HCT116 (cell line): Measurements from ENCODE around the gene EPS15. TPM values are rescaled to one million over a fixed set of nuclear protein-coding genes. Genes with fewer than 3 reads are reported as not detected.

Experiments used
- ATAC-seq: fragments of 200-7000 bp; cut with Tn5 transposase; 2 replicates; pipeline ENCODE4 v1.9.1; 2020; ENCODE audit warnings: mild to moderate bottlenecking, moderate library complexity
- BruUV-seq: library from RNA; stranded (reverse); fragments of 400-500 nt; replicated peaks from 2 replicates; lab custom pipeline; 2021; lab: Mats Ljungman, UMichigan
- CTCF ChIA-PET: fragments of 300-600 bp; sonication (Branson Sonifier 250); formaldehyde crosslinking; loops from one replicate; lab custom pipeline; 2021; ENCODE audit warnings: antibody characterized with exemption; lab: Charles Lee
- POLR2A ChIA-PET: fragments of 300-600, 350-600 bp; sonication (Branson Sonifier 250); formaldehyde crosslinking; loops from one replicate; lab custom pipeline; 2021; ENCODE audit warnings: antibody characterized with exemption; lab: Charles Lee
- RAD21 ChIA-PET, 2 experiments: fragments of 300-600 bp; sonication (Branson Sonifier 250); formaldehyde crosslinking; loops; one replicate each; lab custom pipeline; 2023; ENCODE audit warnings: low total read pairs in 2 of 2; ENCODE audit not compliant: uncharacterized antibody in 2 of 2, unreplicated experiment in 2 of 2, low non-redundant PET in 1 of 2; lab: Charles Lee
- DNase-seq: peaks from one replicate; pipeline ENCODE4 v3.0.0-alpha.2; 2010; ENCODE audit warnings: low read depth, low spot score
- H2AFZ ChIP-seq: fragments of 200-600 bp; shearing (Covaris generic), sonication (generic); 2 replicates; pipeline ENCODE4 v1.6.1; 2017; ENCODE audit warnings: low read depth, mixed run types, mixed read lengths, antibody characterized with exemption, low read length; ENCODE audit not compliant: poor library complexity, severe bottlenecking
- H3K27ac ChIP-seq: 2 replicates; pipeline ENCODE4 v1.5.1; 2012; ENCODE audit warnings: low read depth, low read length
- H3K27me3 ChIP-seq: fragments of 200-600 bp; sonication (generic); 2 replicates; pipeline ENCODE4 v1.6.1; 2016; ENCODE audit warnings: mixed run types, low read length, mixed read lengths; ENCODE audit not compliant: insufficient read depth
- H3K36me3 ChIP-seq, 2 experiments: fragments of 200-500 bp in 1 of 2; fragments of 200-600 bp in 1 of 2; sonication (Bioruptor generic) in 1 of 2; sonication (generic) in 1 of 2; 2 replicates each; pipeline versions ENCODE4 v1.5.1 to v1.6.1; 2014 to 2016; ENCODE audit warnings: low read length in 2 of 2, inconsistent platforms in 1 of 2, mixed read lengths in 1 of 2, mixed run types in 1 of 2; ENCODE audit not compliant: insufficient read depth in 2 of 2, control insufficient read depth in 1 of 2
- H3K4me1 ChIP-seq, 2 experiments: fragments of 200-600 bp in 1 of 2; sonication (generic) in 1 of 2; 2 replicates each; pipeline versions ENCODE4 v1.5.1 to v1.6.1; 2012 to 2017; ENCODE audit warnings: low read length in 2 of 2, inconsistent platforms in 1 of 2, mild to moderate bottlenecking in 1 of 2, mixed read lengths in 1 of 2, mixed run types in 1 of 2, moderate library complexity in 1 of 2; ENCODE audit not compliant: insufficient read depth in 2 of 2, control insufficient read depth in 1 of 2
- H3K4me2 ChIP-seq: fragments of 200-600 bp; sonication (generic); 2 replicates; pipeline ENCODE4 v1.6.1; 2017; ENCODE audit warnings: mixed run types, low read length, mixed read lengths
- H3K4me3 ChIP-seq, 2 experiments: fragments of 200-600 bp in 1 of 2; sonication (generic) in 1 of 2; replicated peaks in 1 of 2; 2 replicates each; pipeline ENCODE4 v1.5.1; 2011 to 2016; ENCODE audit warnings: low read length in 2 of 2, control low read depth in 1 of 2, low read depth in 1 of 2, mild to moderate bottlenecking in 1 of 2, mixed read lengths in 1 of 2, mixed run types in 1 of 2
- H3K79me2 ChIP-seq: fragments of 200-600 bp; sonication (generic); 2 replicates; pipeline ENCODE4 v1.6.1; 2017; ENCODE audit warnings: mild to moderate bottlenecking, mixed run types, low read length, moderate library complexity, mixed read lengths; ENCODE audit not compliant: insufficient read depth
- H3K9ac ChIP-seq: fragments of 200-600 bp; sonication (generic); 2 replicates; pipeline ENCODE4 v1.6.1; 2016; ENCODE audit warnings: low read length, mixed read lengths
- H3K9me2 ChIP-seq: fragments of 200-600 bp; sonication (generic), shearing (Covaris generic); 2 replicates; pipeline ENCODE4 v1.6.1; 2017; ENCODE audit warnings: mixed run types, mild to moderate bottlenecking, moderate library complexity; ENCODE audit not compliant: insufficient read depth
- H3K9me3 ChIP-seq, 2 experiments: fragments of 200-500 bp in 1 of 2; fragments of 200-600 bp in 1 of 2; sonication (Bioruptor generic) in 1 of 2; sonication (generic) in 1 of 2; 2 replicates each; pipeline ENCODE4 v1.6.1; 2014 to 2017; ENCODE audit warnings: low read length in 2 of 2, mixed read lengths in 2 of 2, inconsistent platforms in 1 of 2, low read depth in 1 of 2, mild to moderate bottlenecking in 1 of 2, mixed run types in 1 of 2, moderate library complexity in 1 of 2; ENCODE audit not compliant: control insufficient read depth in 1 of 2, insufficient read depth in 1 of 2
- H4K20me1 ChIP-seq: fragments of 200-600 bp; sonication (generic), shearing (Covaris generic); 2 replicates; pipeline ENCODE4 v1.6.1; 2017; ENCODE audit warnings: mixed run types, mild to moderate bottlenecking, moderate library complexity; ENCODE audit not compliant: insufficient read depth
- ATF3 ChIP-seq: IDR thresholded peaks from 2 replicates; pipeline ENCODE4 v1.6.1; 2012
- CBX3 ChIP-seq: IDR thresholded peaks from 2 replicates; pipeline ENCODE4 v1.6.1; 2012; ENCODE audit warnings: low read depth
- CEBPB ChIP-seq: IDR thresholded peaks from 2 replicates; pipeline ENCODE4 v1.6.1; 2012; ENCODE audit warnings: low read depth
- EGR1 ChIP-seq: IDR thresholded peaks from 2 replicates; pipeline ENCODE4 v1.6.1; 2012; ENCODE audit warnings: low read depth
- ELF1 ChIP-seq: IDR thresholded peaks from 2 replicates; pipeline ENCODE4 v1.6.1; 2012; ENCODE audit warnings: low read depth, borderline replicate concordance
- EZH2 ChIP-seq: fragments of 200-600 bp; sonication (generic); IDR thresholded peaks from 2 replicates; pipeline ENCODE4 v1.6.1; 2017; ENCODE audit warnings: antibody characterized with exemption, mixed run types
- EZH2phosphoT487 ChIP-seq: fragments of 200-600 bp; IDR thresholded peaks from 2 replicates; pipeline ENCODE4 v1.6.1; 2018; ENCODE audit warnings: antibody characterized with exemption, borderline replicate concordance
- FOSL1 ChIP-seq: IDR thresholded peaks from 2 replicates; pipeline ENCODE4 v1.6.1; 2012; ENCODE audit warnings: low read depth
- JUND ChIP-seq: IDR thresholded peaks from 2 replicates; pipeline ENCODE4 v1.6.1; 2012
- POLR2AphosphoS5 ChIP-seq: IDR thresholded peaks from 2 replicates; pipeline ENCODE4 v1.6.1; 2011; ENCODE audit warnings: mild to moderate bottlenecking, low read depth, low read length, moderate library complexity
- SIN3A ChIP-seq: IDR thresholded peaks from 2 replicates; pipeline ENCODE4 v1.6.1; 2012; ENCODE audit warnings: low read depth
- SP1 ChIP-seq: IDR thresholded peaks from 2 replicates; pipeline ENCODE4 v1.6.1; 2012; ENCODE audit warnings: low read depth
- TCF7L2 ChIP-seq: IDR thresholded peaks from 2 replicates; pipeline ENCODE4 v1.7.0; 2011; ENCODE audit warnings: borderline replicate concordance, inconsistent platforms; ENCODE audit not compliant: insufficient read depth, insufficient read length; ENCODE audit errors: extremely low read depth
- YY1 ChIP-seq: IDR thresholded peaks from 2 replicates; pipeline ENCODE4 v1.6.1; 2011; ENCODE audit warnings: low read length, low read depth, moderate library complexity, mild to moderate bottlenecking; ENCODE audit not compliant: insufficient replicate concordance; ENCODE audit errors: extremely low read depth
- ZBTB33 ChIP-seq: IDR thresholded peaks from 2 replicates; pipeline ENCODE4 v1.6.1; 2011; ENCODE audit warnings: mild to moderate bottlenecking, low read length, moderate library complexity; ENCODE audit not compliant: insufficient replicate concordance; ENCODE audit errors: extremely low read depth
- ZFX ChIP-seq: fragments of 450-650 bp; IDR thresholded peaks from 2 replicates; pipeline ENCODE4 v1.6.1; 2017
- intact Hi-C: fragments of 100-400 bp; cut with micrococcal nuclease; formaldehyde crosslinking; loops from 2 replicates; pipeline ENCODE4 v1.10.0; 2022
- total RNA-seq: library from RNA; stranded (reverse); gene quantifications from one replicate; pipeline ENCODE4 v1.2.1, GENCODE V29; 2021; ENCODE audit not compliant: unreplicated experiment
- TF ChIP-seq, protein P1 (sequence below): IDR thresholded peaks from 2 replicates; pipeline ENCODE4 v1.6.1; 2012

Gene EPS15
- total RNA-seq, 1 experiment from 2014 or later: 41.2 TPM

- ATAC-seq: no peak
- H4K20me1 ChIP-seq: 0 out of 2 replicates have a peak, but pooled peaks cover 3% of the 10 kb centered on the region
- TF ChIP-seq ELF1: no peak
- no peak for TF ChIP-seq ZBTB33
- no peak for TF ChIP-seq CEBPB
- TF ChIP-seq ZFX: no peak
- TF ChIP-seq ATF3: no peak
- TF ChIP-seq CBX3: no peak
- no peak for TF ChIP-seq EGR1
- no peak for TF ChIP-seq EZH2
- TF ChIP-seq YY1: no peak
- TF ChIP-seq, protein P1, sequence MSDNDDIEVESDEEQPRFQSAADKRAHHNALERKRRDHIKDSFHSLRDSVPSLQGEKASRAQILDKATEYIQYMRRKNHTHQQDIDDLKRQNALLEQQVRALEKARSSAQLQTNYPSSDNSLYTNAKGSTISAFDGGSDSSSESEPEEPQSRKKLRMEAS: no peak
- TF ChIP-seq FOSL1: no peak
- TF ChIP-seq JUND: no peak
- TF ChIP-seq TCF7L2: no peak
- no peak for TF ChIP-seq SP1
- no peak for TF ChIP-seq EZH2phosphoT487
- no peak for TF ChIP-seq POLR2AphosphoS5
- no peak for TF ChIP-seq SIN3A
- TF ChIP-seq, all 23 proteins: peak for 0
- no peaks in the 10 kb centered on the region for H3K9me2 ChIP-seq
- POLR2A ChIA-PET: no interaction called here
- DNase-seq: no peak
- H3K4me2 ChIP-seq: no peak overlapping the region
- RAD21 ChIA-PET: no interaction called here
- no peaks in the 10 kb centered on the region for H3K9me3 ChIP-seq
- no peak overlapping the region for H3K27ac ChIP-seq
- CTCF ChIA-PET: no interaction called here
- H3K36me3 ChIP-seq: peaks cover 0 to 2% of the 10 kb centered on the region in 2 experiments; a peak in 2 of 4 replicates
- no peak overlapping the region for H3K4me3 ChIP-seq
- BruUV-seq: no TSS peak
- H3K79me2 ChIP-seq: no peaks in the 10 kb centered on the region
- H2AFZ ChIP-seq: no peak overlapping the region
- H3K27me3 ChIP-seq: no peaks in the 10 kb centered on the region
- H3K4me1 ChIP-seq: no peaks in the 10 kb centered on the region
- H3K9ac ChIP-seq: no peak overlapping the region
- intact Hi-C loops: no loop called here
Observed at GRCh38 chr1:51442616-51443015, 76.5 kb downstream of the EPS15 start.
